Erythroblast (primary cell): Measurements from ENCODE around the gene MAL.

Experiments
- DNase-seq, 2 experiments: peaks; one replicate each; lab custom pipeline; 2025; lab: John Stamatoyannopoulos, UW
- GATA1 ChIP-seq: IDR thresholded peaks from 2 replicates; pipeline ENCODE4 v1.6.1; 2011; ENCODE audit warnings: low read depth, mild to moderate bottlenecking, control low read depth, low read length, moderate library complexity
- POLR2A ChIP-seq: IDR thresholded peaks from 2 replicates; pipeline ENCODE4 v1.6.1; 2011; ENCODE audit warnings: mild to moderate bottlenecking, low read length

The MAL gene

DNA sequence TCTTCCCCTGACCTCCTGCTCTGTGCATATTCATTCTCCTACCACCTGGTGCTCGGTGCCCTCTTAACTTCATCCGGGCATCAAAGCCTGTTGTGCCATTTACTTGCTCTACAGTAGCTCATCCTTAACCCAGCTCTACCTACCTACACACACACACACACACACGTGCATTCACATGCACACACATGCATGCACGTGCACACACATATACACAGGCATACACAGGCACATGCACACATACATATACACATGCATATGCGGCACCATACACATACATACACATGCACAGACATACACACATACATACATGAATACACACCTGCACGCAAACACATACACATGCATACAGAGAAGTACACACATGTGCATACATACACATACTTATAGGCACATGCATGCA, 14.5 kb downstream of the MAL start:
- DNase-seq: no peak
- TF ChIP-seq POLR2A (no peak), GATA1 (no peak)

DNA sequence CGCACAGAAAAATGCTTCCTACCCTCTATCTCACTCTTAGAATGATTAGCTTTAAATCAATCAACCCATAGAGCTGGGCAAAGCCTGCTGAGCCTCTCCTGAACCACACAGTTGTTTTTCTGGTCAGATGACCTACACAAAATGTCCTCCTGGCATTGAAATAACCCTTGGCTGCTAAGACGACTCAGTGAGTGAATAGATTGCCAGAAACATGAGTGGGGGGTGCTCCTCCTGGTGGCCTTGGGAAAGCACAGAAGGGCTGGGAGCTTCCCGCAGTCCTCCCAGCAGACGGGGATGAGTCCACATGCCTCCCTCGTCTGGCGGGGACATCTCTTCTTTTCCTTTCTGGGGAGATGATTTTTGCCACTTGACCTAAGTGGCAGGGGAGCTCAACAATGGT, 14.9 kb downstream of the MAL start:
- TF ChIP-seq GATA1 (no peak), POLR2A (no peak)
- DNase-seq: no peak

DNA sequence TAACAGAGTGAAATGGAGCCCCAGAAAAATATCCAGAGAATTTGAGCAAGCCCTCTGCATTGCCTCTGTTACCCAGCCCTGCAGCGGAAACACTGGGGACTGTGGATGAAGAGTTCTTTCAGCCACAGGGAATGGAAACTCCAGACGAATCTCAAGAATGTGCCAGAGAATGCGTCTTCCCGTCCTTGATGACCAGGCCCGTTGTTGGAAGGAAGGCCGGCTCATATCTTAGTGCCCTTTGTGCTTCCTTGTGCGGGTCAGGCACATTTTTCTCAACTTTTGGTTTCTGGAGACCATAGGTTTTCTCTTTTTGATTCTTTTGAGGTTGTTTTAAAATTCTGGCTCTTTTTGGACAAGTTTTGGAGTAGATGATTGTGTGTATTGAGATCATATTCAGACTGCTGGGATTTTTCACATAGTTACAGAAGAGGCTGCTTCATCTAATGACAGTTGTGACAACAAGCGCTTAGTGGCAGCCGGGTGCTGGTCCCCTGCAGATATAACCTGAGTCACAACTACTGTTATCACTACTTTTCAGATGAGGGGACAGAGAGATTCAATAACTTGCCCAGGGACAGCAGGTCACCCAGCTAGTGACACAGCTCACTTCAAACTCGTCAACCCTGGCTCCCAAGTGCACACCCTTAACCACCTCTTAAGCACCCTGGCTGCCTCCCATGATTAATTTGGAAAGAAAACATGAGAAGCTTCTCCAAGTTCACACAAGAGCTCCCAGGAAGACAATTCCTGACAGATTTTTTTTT, 15.7 kb downstream of the MAL start:
- DNase-seq: no peak
- TF ChIP-seq GATA1 (no peak), POLR2A (no peak)

DNA sequence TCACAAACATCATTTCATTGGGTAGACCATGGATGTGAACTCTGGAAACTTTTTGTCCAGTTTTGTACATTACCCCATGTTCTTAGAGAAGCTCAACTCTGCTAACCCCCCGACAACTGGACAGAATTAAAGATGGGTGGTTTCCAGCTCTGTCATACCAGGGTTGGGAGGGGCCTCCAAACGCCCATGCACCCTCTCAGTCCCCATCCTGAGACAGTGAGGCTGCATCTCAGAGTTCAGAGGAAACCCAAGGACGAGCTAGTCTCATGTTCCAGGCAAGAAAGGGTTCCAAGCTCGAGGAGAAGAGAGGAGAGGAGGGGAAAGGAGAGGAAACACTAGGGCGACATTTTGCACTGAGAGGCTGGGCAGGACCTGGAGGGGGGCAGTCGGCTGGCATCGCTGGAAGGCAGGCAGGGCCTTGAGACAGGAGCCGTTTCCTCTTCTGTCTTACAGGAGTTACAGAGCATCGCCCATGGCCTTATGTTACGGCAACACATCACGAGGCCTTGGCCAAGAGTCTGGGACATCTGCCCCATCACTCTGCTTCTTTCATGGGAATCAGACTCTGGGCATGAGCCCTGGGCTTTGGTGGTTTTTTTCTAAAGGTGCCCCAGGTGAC, 16.4 kb downstream of the MAL start:
- no peak for TF ChIP-seq GATA1
- no peak for TF ChIP-seq POLR2A
- DNase-seq: no peak

DNA sequence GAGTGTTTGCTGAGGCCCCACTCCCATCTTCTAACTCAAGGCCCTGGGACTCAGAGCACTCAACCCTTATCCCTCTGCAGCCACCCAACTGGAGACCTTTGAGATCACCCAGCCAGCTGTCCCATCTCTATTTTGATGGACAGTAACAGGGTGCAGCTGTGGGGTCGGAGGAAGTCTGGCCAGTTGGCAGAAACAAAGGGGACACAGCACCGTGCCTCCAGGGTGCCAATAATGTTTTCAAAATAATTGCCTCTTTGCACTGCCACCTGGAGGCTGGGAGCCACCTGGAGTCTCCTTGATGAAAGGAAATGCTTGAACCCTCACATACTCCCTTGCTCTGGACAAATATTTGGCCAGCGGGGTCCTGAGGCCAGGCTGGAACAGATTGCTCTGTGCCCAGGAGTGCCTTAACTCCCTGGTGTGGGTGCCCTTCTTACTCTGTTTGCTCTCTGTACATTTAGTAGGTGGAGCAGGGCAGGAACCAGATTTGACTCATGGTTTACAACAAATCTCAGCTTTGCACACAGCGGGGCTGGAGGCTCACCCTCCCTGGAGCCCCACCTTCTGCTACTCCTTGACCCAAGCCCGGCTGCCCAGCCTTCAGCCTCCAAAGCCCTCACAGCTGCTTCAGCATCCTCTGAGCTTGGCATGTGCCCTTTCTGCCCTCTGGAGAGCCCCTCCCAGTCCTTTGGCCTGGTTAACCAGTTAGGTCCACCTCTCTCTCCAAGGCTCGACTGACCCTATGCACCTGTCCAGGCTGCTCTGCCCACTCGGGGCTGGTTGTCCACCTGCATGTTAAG, 17.2 kb downstream of the MAL start:
- TF ChIP-seq POLR2A: no peak
- TF ChIP-seq GATA1: no peak
- DNase-seq: no peak

DNA sequence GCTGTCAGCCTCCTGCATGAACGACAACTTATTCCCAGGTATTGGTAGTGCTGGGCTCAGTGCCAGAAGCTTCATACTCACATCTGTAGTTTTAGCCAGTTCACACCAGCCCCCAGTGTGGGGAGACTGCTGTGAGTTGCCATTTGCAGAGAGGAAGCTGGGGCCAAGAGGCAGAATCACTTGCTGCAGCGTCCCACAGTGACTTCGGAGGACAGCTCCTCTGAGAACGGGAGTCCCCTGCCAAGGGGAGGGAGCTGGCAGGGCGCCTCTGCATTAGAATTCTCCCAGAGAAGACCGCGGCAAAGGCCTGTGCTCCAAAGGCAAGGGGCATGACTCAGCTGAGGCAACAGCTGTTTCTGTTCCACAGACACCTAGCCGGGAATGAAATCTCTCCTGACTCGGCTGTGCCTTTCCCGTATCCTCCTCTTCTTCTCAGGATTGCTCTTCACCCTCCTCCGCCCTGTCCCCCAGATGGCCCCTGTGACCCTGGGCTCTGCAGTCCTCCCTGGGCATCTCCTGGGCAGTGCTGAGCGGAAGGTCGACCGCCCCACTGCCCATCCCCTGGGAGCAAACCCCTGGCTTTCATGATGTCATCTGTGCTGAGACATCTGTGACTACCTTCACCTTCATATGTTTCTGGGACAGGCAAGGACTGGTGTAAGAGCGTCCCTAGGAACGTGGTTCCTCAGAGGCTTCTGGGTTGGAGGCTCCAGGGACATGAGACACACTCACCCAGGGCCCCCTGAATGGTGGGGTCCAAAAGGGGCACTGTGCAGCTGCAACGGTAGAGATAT, 18.0 kb downstream of the MAL start:
- DNase-seq: no peak
- TF ChIP-seq POLR2A (no peak), GATA1 (no peak)

DNA sequence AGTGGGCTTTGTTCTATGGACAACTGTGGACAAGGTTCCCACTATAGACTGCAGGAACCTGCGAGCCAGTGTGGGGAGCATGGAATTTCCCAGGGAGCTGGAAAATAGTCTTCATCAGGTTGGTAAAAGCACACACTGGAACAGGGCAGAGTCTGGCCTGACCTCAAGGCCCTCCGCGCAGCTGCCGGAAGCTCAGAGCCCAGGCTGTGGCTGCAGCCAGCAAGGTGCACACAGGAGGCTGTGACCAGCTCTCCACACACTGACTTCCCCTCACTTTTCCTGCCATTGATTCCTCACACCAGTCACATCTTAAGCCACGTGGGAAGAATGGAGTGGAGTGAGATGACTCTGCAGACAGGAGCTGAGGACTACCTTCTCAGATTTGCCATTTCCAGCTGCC, 19.1 kb downstream of the MAL start:
- DNase-seq: no peak
- TF ChIP-seq GATA1 (no peak), POLR2A (no peak)

DNA sequence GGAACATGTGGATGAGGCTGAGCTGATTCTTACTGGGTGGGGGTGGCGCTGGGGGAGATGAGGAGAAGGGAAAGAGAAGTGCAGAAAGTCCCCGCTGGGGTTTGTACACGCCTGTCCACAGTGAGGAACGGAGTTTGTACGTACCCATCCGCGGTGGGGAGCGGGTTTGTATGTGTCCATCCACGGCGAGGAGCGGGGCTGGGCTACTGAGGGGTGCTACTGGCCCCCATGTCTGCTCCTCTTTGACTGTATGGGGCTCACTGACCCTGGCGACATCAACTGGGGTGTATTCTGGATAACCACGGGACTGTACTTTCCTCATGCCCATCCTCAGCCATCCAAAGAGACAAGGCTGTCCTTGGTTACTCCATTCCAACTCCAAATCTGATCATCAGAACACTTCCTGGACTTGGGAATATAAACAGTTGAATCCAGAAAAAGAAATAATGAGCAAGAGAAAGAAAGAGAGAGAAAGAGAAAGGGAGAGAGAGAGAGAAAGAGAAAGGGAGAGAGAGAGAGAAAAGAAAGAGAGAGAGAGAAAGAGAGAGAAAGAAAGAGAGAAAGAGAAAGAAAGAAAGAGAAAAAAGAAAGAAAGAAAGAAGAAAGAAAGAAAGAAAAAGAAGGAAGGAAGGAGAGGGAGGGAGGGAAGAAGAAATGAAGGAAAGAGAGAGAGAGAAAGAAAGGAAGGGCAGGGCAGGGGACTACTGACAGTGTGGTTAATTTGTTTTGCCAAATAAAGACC, 21.0 kb downstream of the MAL start:
- TF ChIP-seq GATA1 (no peak), POLR2A (no peak)
- no peak for DNase-seq

DNA sequence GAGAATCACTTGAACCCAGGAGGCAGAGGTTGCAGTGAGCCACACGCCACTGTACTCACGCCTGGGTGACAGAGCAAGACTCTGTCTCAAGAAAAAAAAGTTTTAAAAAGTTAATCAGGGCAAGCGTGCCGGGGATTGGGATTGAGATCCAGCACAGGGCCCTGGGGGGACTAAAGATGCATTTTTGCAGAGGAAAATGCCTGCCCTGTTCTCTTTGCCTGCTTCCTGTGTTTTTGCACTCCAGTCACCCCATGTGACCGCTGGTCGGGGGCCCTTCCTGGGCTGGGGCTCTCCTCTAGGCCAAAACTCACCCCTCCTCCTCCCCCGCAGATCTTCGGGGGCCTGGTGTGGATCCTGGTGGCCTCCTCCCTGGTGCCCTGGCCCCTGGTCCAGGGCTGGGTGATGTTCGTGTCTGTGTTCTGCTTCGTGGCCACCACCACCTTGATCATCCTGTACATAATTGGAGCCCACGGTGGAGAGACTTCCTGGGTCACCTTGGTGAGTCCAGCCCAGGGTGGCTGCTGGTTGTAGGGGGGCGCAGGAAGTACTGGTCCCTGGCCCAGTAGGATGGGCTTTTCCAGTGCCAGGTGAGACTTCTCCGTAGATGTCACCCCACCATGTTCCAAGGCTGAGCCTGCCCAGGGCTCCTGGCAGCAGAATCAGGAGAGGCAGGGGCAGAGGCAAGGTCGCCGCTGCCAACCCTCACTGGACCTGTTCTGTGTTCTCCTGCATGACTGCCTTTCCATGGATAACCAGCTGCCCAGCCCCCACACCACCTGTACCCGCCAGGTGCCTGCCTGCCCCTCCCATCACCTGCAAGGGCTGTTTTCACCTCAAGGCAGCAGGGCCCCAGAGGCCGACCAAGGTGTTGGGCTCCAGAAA, 22.4 kb downstream of the MAL start:
- TF ChIP-seq GATA1: no peak
- no peak for TF ChIP-seq POLR2A
- no peak for DNase-seq

DNA sequence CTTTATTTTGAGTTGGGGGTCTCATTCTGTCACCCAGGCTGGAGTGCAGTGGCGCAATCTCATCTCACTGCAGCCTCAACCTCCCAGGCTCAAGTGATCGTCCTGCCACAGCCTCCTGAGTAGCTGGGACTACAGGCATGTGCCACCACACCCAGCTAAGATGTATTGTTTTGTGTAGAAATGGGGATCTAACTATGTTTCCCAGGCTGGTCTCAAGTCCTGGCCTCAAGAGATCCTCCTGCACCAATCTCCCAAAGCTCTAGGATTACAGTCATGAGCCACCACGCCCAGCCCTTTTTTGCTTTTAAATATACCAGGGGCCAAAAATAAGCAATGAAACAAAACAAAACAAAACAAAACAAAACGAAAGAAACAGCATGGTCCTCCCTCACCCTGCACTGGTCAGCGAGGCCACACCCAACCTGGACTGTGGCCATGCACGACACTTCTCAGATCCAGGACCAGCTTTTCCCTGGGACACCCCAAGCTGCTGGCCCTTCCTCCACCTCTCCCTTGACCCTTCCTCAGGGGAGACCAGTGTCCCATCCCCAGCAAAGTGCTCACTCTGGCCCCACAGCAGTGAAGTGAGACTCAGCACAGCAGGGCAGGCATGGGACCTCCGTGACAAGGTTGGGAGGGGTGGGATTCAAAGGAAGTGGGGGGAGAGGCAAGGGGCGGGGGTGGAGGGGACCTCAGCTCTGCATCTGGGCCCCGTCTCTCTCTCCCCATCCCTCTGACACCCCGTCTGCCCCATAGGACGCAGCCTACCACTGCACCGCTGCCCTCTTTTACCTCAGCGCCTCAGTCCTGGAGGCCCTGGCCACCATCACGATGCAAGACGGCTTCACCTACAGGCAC, 23.5 kb downstream of the MAL start:
- TF ChIP-seq GATA1: no peak
- TF ChIP-seq POLR2A: no peak
- DNase-seq: no peak

DNA sequence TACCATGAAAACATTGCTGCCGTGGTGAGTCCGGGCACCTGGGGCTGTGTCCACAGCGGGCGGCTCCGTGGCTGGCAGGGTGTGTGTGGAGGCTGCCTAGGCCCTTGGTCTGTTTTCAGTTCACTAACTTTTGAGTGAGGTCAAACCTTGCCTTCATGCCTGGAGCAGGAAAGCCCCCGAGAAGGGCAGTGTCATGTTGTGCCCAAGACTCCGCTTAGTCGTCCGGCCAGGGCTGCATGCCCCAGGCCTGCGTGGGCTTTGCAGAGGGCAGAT, 24.1 kb downstream of the MAL start:
- no peak for TF ChIP-seq POLR2A
- TF ChIP-seq GATA1: no peak
- no peak for DNase-seq

DNA sequence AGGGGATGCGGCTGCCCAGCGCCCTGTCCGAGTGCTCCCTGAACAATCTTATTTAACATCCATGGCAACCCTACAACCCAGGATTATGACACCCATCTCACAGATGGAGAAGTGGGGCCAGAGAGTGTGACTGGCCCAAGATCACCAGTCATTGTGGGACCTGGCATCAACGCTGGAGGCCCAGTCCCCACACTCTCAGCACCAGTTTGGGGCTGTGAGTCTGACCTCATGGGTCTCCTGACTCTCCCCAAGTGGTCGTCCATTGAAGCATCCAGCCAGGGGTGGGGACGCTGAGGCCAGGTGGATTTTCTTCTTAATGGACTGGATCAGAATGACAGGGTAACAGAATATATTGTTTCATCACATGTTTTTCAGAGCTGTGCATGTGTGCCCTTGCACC, 24.5 kb downstream of the MAL start:
- DNase-seq: no peak

More for the DNA sequence above, 24.5 kb downstream of the MAL start:
- TF ChIP-seq GATA1 (no peak), POLR2A (no peak)
